Measurements from ENCODE around the gene GALNT18. TPM values are rescaled to one million over a fixed set of nuclear protein-coding genes. Genes with fewer than 3 reads are reported as not detected.

GALNT18 gene
- total and polyA plus RNA-seq, 4 donors, result 2.1 to 11.0 (median 3.8) TPM

DNA sequence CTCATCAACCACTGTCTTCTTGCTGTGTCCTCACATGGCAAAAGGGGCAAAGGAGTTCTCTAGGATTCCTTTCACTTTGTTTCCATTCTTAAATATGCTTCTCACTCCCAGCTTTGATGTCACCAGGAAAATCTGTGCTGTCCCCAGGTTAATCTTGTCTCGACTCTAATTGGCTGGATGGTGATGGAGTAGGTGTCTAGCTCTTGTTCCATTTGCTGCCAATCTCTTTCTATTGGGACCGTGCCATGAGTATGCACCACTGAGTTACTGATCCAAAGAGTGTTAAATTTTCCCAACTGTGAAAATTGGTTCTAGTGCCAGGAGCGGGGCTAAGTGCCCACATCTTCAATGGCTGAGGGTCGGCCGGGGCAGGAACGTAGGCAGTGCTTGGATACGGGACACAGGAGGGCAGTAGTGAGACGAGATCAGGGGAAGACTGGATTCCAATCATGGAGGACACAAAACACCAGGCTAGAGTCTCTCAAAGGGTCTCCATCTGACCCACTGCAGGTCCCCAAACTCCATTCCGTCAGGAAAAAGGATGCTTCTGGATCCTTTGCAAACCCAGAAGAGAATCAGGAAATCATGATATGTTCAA is 221.1 kb downstream of the GALNT18 start:
- no peak overlapping the region for H3K27ac ChIP-seq (ENCODE audit: low read depth in 1 of 2, low read length in 2 of 2)
- peaks cover 0 to 11% (median 5%) of the 10 kb centered on the region in 4 donors for H3K36me3 ChIP-seq (ENCODE audit: control insufficient read depth in 4 of 4, insufficient read depth in 3 of 4, low read depth in 1 of 4, low read length in 3 of 4)
- no peak for DNase-seq (ENCODE audit: low spot score)
- H3K4me3 ChIP-seq (ENCODE audit: low read depth in 1 of 3, low read length in 3 of 3), result no peak overlapping the region
- no peaks in the 10 kb centered on the region for H3K4me1 ChIP-seq (ENCODE audit: control insufficient read depth in 4 of 4, insufficient read depth in 4 of 4, low read length in 3 of 4)
- no peak overlapping the region for H3K9ac ChIP-seq (ENCODE audit: low read depth in 1 of 2, low read length in 2 of 2)
- no peaks in the 10 kb centered on the region for H3K9me3 ChIP-seq (ENCODE audit: control insufficient read depth in 4 of 4, low read length in 3 of 4)
- TF ChIP-seq FOXA1 (IDR thresholded peaks at IDR 0.05), result no peak
- no peak for TF ChIP-seq YY1 (IDR thresholded peaks at IDR 0.05)
- no peak for TF ChIP-seq EGR1 (IDR thresholded peaks at IDR 0.05; ENCODE audit: low read depth in 2 of 2)
- TF ChIP-seq, protein P1, sequence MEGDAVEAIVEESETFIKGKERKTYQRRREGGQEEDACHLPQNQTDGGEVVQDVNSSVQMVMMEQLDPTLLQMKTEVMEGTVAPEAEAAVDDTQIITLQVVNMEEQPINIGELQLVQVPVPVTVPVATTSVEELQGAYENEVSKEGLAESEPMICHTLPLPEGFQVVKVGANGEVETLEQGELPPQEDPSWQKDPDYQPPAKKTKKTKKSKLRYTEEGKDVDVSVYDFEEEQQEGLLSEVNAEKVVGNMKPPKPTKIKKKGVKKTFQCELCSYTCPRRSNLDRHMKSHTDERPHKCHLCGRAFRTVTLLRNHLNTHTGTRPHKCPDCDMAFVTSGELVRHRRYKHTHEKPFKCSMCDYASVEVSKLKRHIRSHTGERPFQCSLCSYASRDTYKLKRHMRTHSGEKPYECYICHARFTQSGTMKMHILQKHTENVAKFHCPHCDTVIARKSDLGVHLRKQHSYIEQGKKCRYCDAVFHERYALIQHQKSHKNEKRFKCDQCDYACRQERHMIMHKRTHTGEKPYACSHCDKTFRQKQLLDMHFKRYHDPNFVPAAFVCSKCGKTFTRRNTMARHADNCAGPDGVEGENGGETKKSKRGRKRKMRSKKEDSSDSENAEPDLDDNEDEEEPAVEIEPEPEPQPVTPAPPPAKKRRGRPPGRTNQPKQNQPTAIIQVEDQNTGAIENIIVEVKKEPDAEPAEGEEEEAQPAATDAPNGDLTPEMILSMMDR (IDR thresholded peaks at IDR 0.05; ENCODE audit: low read depth, low read length, missing input control), result peak; percentile 24
- no peak for TF ChIP-seq ATF3 (IDR thresholded peaks at IDR 0.05)
- peak; percentile 48 to 76 for TF ChIP-seq RAD21 (IDR thresholded peaks at IDR 0.05)
- no peak for TF ChIP-seq SP1 (IDR thresholded peaks at IDR 0.05)
- TF ChIP-seq FOXA2 (IDR thresholded peaks at IDR 0.05), result no peak
- no peaks in the 10 kb centered on the region for H3K27me3 ChIP-seq (ENCODE audit: control insufficient read depth in 4 of 4, insufficient read depth in 4 of 4, low read length in 3 of 4)
- WGBS, result 88% methylated on average over 9 of the region's 9 CpGs

GRCh38 chr11:11400121-11400520 is 221.7 kb downstream of the GALNT18 start:
- H3K27ac ChIP-seq (ENCODE audit: low read depth in 1 of 2, low read length in 2 of 2), result no peak overlapping the region
- DNase-seq (ENCODE audit: low spot score), result no peak
- no peaks in the 10 kb centered on the region for H3K27me3 ChIP-seq (ENCODE audit: control insufficient read depth in 4 of 4, insufficient read depth in 4 of 4, low read length in 3 of 4)
- H3K9ac ChIP-seq (ENCODE audit: low read depth in 1 of 2, low read length in 2 of 2), result no peak overlapping the region
- TF ChIP-seq, protein P1 (IDR thresholded peaks at IDR 0.05; ENCODE audit: low read depth, low read length, missing input control), result no peak
- TF ChIP-seq ZBTB33 (IDR thresholded peaks at IDR 0.05) (no peak), JUND (IDR thresholded peaks at IDR 0.05) (no peak), YY1 (IDR thresholded peaks at IDR 0.05) (no peak), HNF4A (conservative IDR thresholded peaks at IDR 0.05) (no peak), RXRA (IDR thresholded peaks at IDR 0.05) (no peak), SP1 (IDR thresholded peaks at IDR 0.05) (no peak), GABPA (IDR thresholded peaks at IDR 0.05 in 1 of 2, conservative IDR thresholded peaks at IDR 0.05 in 1 of 2) (no peak), HNF4G (IDR thresholded peaks at IDR 0.05) (no peak)
- no peaks in the 10 kb centered on the region for H3K4me1 ChIP-seq (ENCODE audit: control insufficient read depth in 4 of 4, insufficient read depth in 4 of 4, low read length in 3 of 4)
- H3K4me3 ChIP-seq (ENCODE audit: low read depth in 1 of 3, low read length in 3 of 3), result no peak overlapping the region
- WGBS, result 98% methylated on average over 3 of the region's 3 CpGs
- H3K9me3 ChIP-seq (ENCODE audit: control insufficient read depth in 4 of 4, low read length in 3 of 4), result no peaks in the 10 kb centered on the region
- peaks cover 0 to 11% (median 5%) of the 10 kb centered on the region in 4 donors for H3K36me3 ChIP-seq (ENCODE audit: control insufficient read depth in 4 of 4, insufficient read depth in 3 of 4, low read depth in 1 of 4, low read length in 3 of 4)

Data from liver (tissue), 9 donors.